HG02642 (cell line): Measurements from ENCODE around the gene APH1B.
A peak's percentile ranks its signal among the peaks of the same experiment; 100 is the strongest.

Experiments
- ATAC-seq: cut with Tn5 transposase; IDR thresholded peaks from one replicate; pipeline ENCODE4 v1.9.1; 2021; ENCODE audit warnings: mild to moderate bottlenecking; ENCODE audit not compliant: unreplicated experiment, poor library complexity

Gene APH1B

DNA sequence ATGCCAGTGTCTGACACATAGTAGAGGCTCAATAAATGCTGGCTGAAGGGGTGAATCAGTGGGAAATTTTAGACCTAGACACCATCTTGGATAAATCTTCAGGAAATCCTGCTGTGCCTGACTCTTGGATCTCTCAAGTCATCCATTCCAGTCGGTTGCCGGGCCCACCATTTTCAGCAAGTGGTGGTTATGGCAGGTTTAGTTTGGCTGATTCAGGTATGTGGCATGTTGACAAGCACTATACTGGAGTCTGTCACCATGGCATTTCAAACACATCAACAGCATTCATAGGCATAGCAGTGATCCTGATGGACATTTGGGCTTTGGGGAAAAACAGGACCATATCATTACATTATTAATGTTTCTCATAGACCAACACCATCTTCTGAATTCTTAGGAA is 25.7 kb upstream of the APH1B start:
- no peak for ATAC-seq

DNA sequence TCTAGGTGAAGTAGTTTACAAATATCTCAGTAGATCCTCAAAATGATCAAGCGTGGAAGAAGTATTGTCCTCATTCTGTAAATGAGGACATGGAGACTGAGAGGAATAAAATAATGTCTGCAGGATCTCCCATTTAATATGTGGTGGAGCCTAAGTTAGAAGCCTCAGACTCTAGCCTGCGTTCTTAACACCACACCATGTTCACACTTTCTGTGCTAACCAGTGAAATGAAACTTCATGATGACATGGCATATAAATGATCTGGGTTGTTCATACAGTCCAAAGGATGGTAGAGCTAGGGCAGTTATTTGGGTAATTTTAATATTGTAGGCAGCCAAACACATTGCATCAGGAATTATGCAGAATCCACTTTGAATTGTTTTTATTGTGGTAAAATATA is 25.1 kb upstream of the APH1B start:
- no peak for ATAC-seq

- ATAC-seq, result no peak
Observed at GRCh38 chr15:63254991-63255390, 22.4 kb upstream of the APH1B start.

DNA sequence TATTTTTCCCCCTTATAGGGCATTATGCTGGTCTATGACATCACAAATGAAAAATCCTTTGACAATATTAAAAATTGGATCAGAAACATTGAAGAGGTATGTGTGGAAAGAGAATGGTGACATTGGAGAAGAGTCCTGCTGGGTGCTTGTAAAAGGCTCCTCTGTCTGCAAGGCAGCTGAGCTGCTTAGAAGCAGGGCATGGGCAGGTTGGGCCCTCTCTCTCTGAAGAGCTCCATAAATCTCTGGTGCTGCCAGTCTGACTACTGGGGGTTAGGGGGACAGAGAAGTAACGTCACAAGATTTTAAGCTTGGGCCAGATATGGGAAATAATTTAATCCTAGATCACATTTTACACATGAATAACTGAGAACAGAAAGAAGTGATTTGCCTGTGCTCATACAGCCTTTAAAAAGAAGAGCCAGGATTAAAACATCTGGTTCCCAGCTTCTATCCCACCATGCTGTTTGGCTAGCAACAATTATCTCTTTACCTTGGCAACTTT is 21.9 kb upstream of the APH1B start:
- ATAC-seq, result no peak

DNA sequence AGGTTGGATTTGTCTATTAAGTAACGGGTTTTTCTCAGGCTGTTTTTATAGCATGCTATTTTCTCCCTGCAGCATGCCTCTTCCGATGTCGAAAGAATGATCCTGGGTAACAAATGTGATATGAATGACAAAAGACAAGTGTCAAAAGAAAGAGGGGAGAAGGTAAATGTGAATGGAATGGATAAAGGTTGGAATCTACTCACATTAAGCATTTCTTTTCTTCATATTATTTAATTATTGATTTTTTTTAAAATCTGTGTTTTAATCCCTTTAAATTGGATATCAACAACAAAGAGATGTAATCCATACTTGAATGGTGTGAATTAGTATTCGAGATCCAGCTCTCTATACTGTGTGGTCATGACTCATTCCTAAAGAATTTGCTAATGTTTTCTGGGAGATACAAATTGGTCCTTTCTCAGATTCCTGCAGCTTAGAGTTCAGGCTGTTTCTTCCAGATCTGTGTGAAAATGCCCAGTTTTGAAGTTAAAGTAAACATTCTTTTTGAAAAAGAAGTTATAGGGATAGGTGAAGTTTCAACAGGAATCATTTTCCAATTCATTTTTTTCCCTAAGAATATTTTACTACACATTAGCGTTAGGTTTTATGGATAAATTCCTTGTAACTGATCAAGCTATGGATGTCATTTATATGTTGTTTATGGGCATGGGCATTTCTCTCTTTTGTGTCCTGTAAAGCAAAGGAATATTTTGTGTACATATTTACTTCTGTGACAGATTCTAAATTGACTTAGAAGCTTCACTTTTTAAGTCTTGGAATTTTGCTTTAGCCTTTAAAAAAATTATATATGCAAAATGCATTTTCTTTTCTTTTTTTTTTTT is 20.8 kb upstream of the APH1B start:
- no peak for ATAC-seq

DNA sequence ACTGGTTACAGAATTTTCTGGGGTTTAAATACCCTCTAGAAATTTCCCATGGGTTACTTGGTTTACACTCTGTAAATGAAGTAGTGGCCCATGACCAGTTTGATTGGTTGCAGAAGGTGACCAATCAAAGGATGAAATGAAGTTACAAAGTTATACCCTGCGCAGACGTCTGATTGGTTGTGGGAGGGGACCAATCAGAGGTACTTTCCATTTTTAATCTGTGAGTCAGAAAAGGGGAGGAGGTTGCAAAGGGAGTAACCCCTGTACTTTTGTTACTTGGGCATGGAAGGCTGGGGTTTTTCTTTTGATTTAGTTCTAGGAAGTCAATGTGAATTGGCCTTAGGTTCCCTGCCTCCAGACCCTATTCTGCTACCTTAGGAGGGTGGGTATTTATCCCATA is 18.7 kb upstream of the APH1B start:
- no peak for ATAC-seq

DNA sequence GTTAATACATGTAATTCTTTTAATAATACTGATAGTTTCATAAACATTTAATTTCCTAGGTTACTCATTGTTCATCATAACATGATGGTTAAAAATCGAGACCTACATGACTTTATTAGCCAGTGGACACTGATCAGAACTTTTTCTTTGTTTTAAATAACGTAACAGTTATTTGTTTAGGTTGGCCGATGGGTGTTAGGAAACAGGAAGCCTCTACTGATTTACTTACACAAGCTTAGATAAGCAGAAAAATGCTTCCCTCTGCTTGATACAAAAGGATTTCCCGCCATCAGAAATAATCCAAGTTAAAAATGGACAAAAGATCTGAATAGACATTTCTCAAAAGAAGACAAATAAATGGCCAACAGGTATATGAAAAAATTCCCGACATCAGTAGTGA is 16.6 kb upstream of the APH1B start:
- ATAC-seq, result no peak

DNA sequence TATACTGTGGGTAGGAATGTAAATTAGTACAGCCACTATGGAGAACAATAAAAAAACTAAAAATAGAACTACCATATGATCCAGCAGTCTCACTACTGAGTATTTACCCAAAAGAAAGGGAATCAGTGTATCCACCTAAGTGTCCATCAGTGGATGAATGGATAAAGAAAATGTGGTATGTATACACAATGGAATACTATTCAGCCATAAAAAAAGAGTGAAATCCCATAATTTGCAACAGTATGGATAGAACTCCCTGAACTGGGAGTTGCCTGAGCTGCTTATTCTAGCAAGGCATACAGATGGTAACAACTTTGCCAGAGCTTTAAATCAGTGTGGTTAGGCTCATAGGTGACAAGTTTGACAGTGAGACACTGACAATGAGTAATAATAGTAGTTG is 16.1 kb upstream of the APH1B start:
- no peak for ATAC-seq

- no peak for ATAC-seq
Observed at GRCh38 chr15:63263519-63263918, 13.9 kb upstream of the APH1B start.

DNA sequence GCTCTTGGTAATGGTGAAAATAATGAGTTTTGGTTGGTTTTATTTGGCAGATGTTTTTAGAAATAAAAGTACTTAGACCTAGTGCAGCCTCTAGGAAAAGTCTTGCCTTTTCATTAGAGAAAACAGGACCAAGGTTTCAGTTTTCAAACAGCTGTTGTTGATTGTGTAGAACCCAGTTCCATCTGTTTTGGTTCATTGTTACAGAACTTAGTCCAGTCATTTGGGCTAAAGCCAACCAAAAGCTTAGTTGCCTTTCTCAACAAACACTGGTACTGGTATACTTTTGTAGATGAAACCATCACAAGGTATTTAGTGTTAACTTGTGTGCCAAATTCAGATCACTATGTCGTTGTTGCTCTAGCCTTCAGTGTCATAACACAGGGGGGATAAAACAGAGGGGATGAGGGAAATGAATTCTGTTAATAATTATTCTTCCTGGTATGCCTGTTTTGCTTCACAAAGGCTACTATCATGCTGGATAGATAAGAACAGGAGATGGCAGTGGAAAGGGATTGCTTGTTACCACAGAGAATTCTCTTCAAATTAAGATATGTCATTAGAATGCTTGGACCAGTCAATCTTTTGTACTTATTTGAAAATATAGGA is 12.6 kb upstream of the APH1B start:
- ATAC-seq, result no peak

DNA sequence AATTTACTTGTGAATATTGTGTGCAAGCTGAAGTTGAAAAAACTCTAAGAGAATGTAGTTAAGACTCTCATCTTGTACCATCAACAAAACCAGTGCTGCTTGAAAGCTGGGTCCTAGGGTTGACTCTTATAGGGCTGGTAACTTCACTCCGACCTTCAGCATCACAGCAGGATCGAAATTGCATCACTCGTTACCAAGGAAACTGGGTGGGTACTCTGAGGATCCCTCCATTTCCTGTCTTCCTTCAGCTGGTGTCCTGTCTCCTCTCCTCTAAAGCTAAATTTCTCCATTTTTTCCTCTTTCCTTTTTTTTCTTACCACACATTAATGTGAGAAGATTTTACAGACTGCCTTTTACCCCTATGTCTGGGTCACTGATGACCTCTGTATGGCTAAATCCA is 3.0 kb upstream of the APH1B start:
- no peak for ATAC-seq

DNA sequence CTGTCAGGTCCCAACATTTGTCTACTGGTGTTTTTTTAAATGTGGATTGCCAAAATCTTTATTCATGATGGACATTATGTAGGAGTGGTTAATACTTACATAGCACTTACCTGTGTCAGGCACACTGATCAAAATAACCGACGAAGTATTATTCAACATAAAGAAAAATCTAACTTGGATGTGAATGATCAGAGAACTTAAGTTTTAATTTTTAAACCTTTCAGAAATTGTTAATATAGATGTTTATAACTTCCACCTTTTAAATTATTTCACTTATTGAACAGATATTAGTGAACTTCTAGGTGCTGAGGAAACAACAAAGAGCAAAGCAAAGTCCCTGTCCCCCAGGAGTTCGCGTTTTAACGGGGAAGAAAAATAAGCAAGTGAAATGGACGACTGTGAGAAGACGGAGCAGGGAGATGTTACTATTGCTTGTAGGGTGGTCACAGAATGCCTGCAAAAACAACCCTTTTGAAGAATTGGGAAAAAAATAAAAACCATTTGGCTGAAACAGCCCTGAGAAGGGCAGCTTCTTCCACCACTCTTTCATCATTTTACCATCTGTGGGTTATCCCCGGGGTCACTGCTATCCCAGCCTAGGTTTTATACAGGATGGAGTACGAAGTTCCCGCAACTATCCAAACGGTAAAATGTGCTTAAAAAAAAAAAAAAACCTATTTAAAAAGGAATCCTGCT is 915 bp upstream of the APH1B start:
- peak; percentile 10 for ATAC-seq

- no peak for ATAC-seq
Observed at GRCh38 chr15:63277893-63278456, 570 bp downstream of the APH1B start.

- ATAC-seq, result no peak
Observed at GRCh38 chr15:63283126-63283525, 5.7 kb downstream of the APH1B start.

GRCh38 chr15:63284335-63284734 is 6.9 kb downstream of the APH1B start:
- no peak for ATAC-seq

- no peak for ATAC-seq
Observed at GRCh38 chr15:63287109-63287508, 9.7 kb downstream of the APH1B start.

- ATAC-seq, result no peak
Observed at GRCh38 chr15:63288342-63288741, 10.9 kb downstream of the APH1B start.

DNA sequence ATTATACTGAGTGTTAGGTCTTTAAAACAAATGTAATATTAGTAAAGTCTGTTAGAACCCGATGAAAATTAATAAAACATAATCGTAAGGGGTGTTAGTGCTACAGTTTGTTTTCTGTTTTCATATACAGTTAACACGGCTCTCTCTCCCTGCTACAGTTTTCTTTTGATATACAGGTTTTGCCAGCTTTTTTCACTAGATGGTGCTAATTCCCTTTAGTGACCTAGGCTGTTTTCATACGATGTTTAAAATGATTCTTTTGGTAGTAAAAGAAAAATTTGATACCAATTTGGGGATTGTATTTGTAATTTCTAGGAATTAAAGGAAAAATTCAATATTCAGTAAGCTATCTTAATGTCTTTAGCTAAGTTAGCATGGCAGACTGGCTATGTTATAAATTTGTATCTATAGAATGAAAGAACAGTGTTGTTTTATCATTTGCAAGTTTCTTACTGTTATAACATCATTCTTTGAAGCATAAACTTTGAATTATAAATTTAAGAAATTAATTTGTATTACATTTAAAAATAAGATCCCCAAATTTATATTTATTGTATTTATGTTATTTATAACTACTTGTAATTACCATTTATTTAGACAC is 11.5 kb downstream of the APH1B start:
- no peak for ATAC-seq

DNA sequence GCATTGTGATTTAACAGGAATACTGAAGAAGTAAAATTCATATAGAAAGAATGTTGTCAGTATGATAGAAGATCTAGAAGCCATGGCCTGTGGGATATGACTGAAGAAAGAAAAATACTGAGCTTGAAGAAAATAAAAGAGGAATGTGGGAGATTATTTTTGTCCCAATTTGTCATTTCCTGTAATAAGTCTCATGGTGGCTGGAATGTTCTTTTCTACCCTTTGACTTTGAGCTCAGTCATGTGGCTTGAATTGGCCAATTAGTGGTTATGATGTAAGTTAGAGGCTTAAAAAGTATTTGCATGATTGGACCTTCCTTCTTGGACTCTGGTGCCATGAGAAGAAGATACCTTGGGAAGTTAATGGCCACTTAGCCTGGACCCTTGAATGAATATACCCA is 14.1 kb downstream of the APH1B start:
- no peak for ATAC-seq

- ATAC-seq, result no peak
Observed at GRCh38 chr15:63292241-63292640, 14.8 kb downstream of the APH1B start.

DNA sequence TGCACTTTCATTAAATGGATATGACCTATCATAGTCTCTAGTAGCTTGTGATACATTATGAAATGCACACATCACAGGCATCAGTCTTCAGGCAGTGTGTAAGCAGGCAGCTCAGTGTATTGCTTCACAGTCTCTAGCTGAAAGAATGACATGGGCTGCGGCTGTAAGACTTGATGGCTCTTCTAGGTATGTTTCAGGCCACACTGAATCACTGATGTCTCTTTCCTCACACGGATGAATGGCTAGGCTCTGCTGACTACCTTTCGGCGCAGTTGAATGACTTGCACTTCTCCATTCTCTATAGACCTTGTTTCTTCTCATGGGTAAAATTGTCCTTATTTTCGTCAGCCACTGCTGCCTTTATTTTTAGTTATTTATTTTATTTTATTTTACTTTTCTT is 15.4 kb downstream of the APH1B start:
- ATAC-seq, result no peak
